H1 (cell line): ENCODE results near the gene SEC24B.

Experiments used
- CHD2 ChIP-seq: IDR thresholded peaks from 2 replicates; pipeline ENCODE4 v1.6.1; 2012; ENCODE audit warnings: low read length, improper control_type of control experiment
- EGR1 ChIP-seq: IDR thresholded peaks from 2 replicates; pipeline ENCODE4 v1.6.1; 2011; ENCODE audit warnings: low read depth, low read length, borderline replicate concordance
- TF ChIP-seq, protein P1 (sequence below), 3 experiments: IDR thresholded peaks; 1 replicate in 2 of 3; 2 replicates in 1 of 3; pipeline versions ENCODE4 v1.5.1 to v1.6.1; 2011; ENCODE audit warnings: low read length in 3 of 3, mild to moderate bottlenecking in 3 of 3, inconsistent platforms in 2 of 3, low read depth in 1 of 3, moderate library complexity in 1 of 3; ENCODE audit not compliant: insufficient read depth in 1 of 3; ENCODE audit errors: control extremely low read depth in 1 of 3
- TF ChIP-seq, protein P2 (sequence below): IDR thresholded peaks from 2 replicates; pipeline ENCODE4 v1.6.1; 2012; ENCODE audit warnings: low read length, inconsistent platforms
- TF ChIP-seq, protein P3 (sequence below): IDR thresholded peaks from 2 replicates; pipeline ENCODE4 v1.6.1; 2011; ENCODE audit warnings: low read length, improper control_type of control experiment

DNA sequence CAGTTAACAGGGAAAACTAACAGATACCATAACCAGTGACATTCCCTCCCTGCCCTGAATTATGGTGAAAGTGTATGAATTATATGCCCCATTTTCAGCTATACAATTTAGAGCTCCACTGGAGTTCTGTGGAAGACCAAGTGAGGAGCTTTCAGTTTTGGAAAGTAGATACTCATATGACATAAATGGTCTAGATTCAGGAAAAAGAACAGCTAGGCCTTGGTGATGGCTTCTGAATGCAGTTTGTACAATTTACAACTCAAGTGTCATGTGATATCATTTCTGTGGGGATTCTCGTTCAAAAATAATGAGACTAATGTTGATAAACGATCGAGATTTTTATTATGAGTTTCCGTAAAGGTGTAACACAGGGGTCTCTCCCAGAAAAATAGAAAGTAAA lies 8.2 kb upstream of the SEC24B start:
- TF ChIP-seq CHD2 (no peak), EGR1 (no peak)
- TF ChIP-seq, protein P1, sequence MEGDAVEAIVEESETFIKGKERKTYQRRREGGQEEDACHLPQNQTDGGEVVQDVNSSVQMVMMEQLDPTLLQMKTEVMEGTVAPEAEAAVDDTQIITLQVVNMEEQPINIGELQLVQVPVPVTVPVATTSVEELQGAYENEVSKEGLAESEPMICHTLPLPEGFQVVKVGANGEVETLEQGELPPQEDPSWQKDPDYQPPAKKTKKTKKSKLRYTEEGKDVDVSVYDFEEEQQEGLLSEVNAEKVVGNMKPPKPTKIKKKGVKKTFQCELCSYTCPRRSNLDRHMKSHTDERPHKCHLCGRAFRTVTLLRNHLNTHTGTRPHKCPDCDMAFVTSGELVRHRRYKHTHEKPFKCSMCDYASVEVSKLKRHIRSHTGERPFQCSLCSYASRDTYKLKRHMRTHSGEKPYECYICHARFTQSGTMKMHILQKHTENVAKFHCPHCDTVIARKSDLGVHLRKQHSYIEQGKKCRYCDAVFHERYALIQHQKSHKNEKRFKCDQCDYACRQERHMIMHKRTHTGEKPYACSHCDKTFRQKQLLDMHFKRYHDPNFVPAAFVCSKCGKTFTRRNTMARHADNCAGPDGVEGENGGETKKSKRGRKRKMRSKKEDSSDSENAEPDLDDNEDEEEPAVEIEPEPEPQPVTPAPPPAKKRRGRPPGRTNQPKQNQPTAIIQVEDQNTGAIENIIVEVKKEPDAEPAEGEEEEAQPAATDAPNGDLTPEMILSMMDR (IDR thresholded peaks at IDR 0.05; ENCODE audit: control extremely low read depth in 1 of 3, insufficient read depth in 1 of 3, low read depth in 1 of 3, low read length in 3 of 3) = no peak
- TF ChIP-seq, protein P2, sequence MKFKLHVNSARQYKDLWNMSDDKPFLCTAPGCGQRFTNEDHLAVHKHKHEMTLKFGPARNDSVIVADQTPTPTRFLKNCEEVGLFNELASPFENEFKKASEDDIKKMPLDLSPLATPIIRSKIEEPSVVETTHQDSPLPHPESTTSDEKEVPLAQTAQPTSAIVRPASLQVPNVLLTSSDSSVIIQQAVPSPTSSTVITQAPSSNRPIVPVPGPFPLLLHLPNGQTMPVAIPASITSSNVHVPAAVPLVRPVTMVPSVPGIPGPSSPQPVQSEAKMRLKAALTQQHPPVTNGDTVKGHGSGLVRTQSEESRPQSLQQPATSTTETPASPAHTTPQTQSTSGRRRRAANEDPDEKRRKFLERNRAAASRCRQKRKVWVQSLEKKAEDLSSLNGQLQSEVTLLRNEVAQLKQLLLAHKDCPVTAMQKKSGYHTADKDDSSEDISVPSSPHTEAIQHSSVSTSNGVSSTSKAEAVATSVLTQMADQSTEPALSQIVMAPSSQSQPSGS = no peak
- TF ChIP-seq, protein P3, sequence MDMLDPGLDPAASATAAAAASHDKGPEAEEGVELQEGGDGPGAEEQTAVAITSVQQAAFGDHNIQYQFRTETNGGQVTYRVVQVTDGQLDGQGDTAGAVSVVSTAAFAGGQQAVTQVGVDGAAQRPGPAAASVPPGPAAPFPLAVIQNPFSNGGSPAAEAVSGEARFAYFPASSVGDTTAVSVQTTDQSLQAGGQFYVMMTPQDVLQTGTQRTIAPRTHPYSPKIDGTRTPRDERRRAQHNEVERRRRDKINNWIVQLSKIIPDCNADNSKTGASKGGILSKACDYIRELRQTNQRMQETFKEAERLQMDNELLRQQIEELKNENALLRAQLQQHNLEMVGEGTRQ = no peak
